ENCODE results near the gene IGIP. TPM values are rescaled to one million over a fixed set of nuclear protein-coding genes. Genes with fewer than 3 reads are reported as not detected.

Gene IGIP
- total and polyA plus RNA-seq, 2 donors (not counting 1 experiment from before 2014, with no cell fraction given), result 1.3 to 9.9 TPM

GRCh38 chr5:140157032-140157781, 31.5 kb downstream of the IGIP start:
- no peak overlapping the region for H3K27ac Mint-ChIP-seq

More at GRCh38 chr5:140157032-140157781, 31.5 kb downstream of the IGIP start:
- Histone ChIP-seq H3K79me2 (ENCODE audit: control insufficient read depth, insufficient read depth, low read length) (no peaks in the 10 kb centered on the region), H3K4me1 (ENCODE audit: control insufficient read depth in 2 of 2, insufficient read depth in 2 of 2, low read length in 2 of 2) (peaks cover 7 to 17% of the 10 kb centered on the region in 2 donors), H3K4me2 (replicated peaks; ENCODE audit: low read depth, low read length, poor library complexity, severe bottlenecking) (peak overlapping the region; percentile 63), H4K20me1 (ENCODE audit: control insufficient read depth, insufficient read depth, low read length, poor library complexity, severe bottlenecking) (no peaks in the 10 kb centered on the region), H2AFZ (ENCODE audit: insufficient read depth, low read depth, low read length, poor library complexity, severe bottlenecking) (peak overlapping the region; percentile 66), H3K36me3 (replicated peaks in 1 of 2; ENCODE audit: control extremely low read depth in 1 of 2, control insufficient read depth in 1 of 2, extremely low read depth in 1 of 2, insufficient read depth in 2 of 2, low read length in 1 of 2) (no peaks in the 10 kb centered on the region), H3K4me3 (ENCODE audit: control extremely low read depth in 1 of 5, extremely low read depth in 1 of 5, insufficient read depth in 1 of 5, low read depth in 2 of 5, low read length in 4 of 5) (peak overlapping the region in 3 of 5 experiments; percentile 1 to 26 (median 20)), H3K27me3 (replicated peaks in 1 of 4; ENCODE audit: control extremely low read depth in 1 of 4, control insufficient read depth in 3 of 4, insufficient read depth in 4 of 4, low read length in 3 of 4) (no peaks in the 10 kb centered on the region), H3K9me3 (ENCODE audit: control extremely low read depth in 1 of 3, control insufficient read depth in 2 of 3, insufficient read depth in 1 of 3, low read length in 2 of 3) (no peaks in the 10 kb centered on the region), H3K27ac (ENCODE audit: low read length in 2 of 2) (no peak overlapping the region), H3K9ac (ENCODE audit: low read length) (peak overlapping the region; percentile 23)
- ChIA-PET CTCF (interaction anchor here (0.6 to 23.0 kb wide), 10 partner anchors 13 to 1204 kb away, joined by 3 to 513 read pairs (median 4); no protein-coding TSS in a partner anchor), POLR2A (no interaction called here)
- peak overlapping the region; percentile 68 for H3K4me3 Mint-ChIP-seq
- peaks cover 9% of the 10 kb centered on the region for H3K4me1 Mint-ChIP-seq
- peak; percentile 100 for ATAC-seq (ENCODE audit: low read depth)
- intact Hi-C loops (cut with micrococcal nuclease), result loop anchor here (1.0 kb wide), 4 partner anchors 13 to 370 kb away; partner anchors contain the start of gene CYSTM1
- peak; percentile 89 for DNase-seq
- WGBS (ENCODE audit: insufficient coverage), result 9% methylated on average over 29 of the region's 30 CpGs
- TF ChIP-seq EZH2 (IDR thresholded peaks at IDR 0.05; ENCODE audit: borderline replicate concordance, insufficient read depth, low read depth, low read length, poor library complexity, severe bottlenecking), result no peak
- TF ChIP-seq CTCF (IDR thresholded peaks at IDR 0.05), result peak; percentile 88
- no peaks in the 10 kb centered on the region for H3K27me3 Mint-ChIP-seq
- H3K9me3 Mint-ChIP-seq (ENCODE audit: insufficient read depth), result no peaks in the 10 kb centered on the region
